WTC11 (cell line): ENCODE data around the gene CNTLN.

Experiments used
- GRHL2 ChIP-seq: fragments of 250-450 bp; sonication (Bioruptor Pico); IDR thresholded peaks from 2 replicates; pipeline ENCODE4 v1.8.0; 2022; ENCODE audit warnings: mild to moderate bottlenecking, moderate library complexity; ENCODE audit not compliant: insufficient replicate concordance, severe bottlenecking
- KAT7 ChIP-seq: sonication (generic); formaldehyde crosslinking; IDR thresholded peaks from 2 replicates; pipeline ENCODE4 v1.8.1; 2023; ENCODE audit warnings: missing genetic modification reagents, mild to moderate bottlenecking, borderline replicate concordance
- SP1 ChIP-seq: sonication (generic); formaldehyde crosslinking; conservative IDR thresholded peaks from 2 replicates; pipeline ENCODE4 v1.8.1; 2022; ENCODE audit warnings: missing genetic modification reagents
- ZNF138 ChIP-seq: sonication (generic); formaldehyde crosslinking; conservative IDR thresholded peaks from 2 replicates; pipeline ENCODE4 v1.8.1; 2022; ENCODE audit warnings: mild to moderate bottlenecking, moderate library complexity, missing genetic modification reagents
- ZNF671 ChIP-seq: fragments of 250-450 bp; sonication (Bioruptor Pico); IDR thresholded peaks from 2 replicates; pipeline ENCODE4 v1.8.0; 2021; ENCODE audit warnings: mild to moderate bottlenecking
- TF ChIP-seq, protein P1 (sequence below): sonication (generic); formaldehyde crosslinking; IDR thresholded peaks from 2 replicates; pipeline ENCODE4 v1.8.0; 2023; ENCODE audit warnings: missing genetic modification reagents, mild to moderate bottlenecking, borderline replicate concordance
- TF ChIP-seq, protein P2 (sequence below): sonication (generic); formaldehyde crosslinking; conservative IDR thresholded peaks from 2 replicates; pipeline ENCODE4 v1.8.1; 2022; ENCODE audit warnings: mild to moderate bottlenecking, missing genetic modification reagents
- TF ChIP-seq, protein P3 (sequence below): fragments of 200-600 bp; IDR thresholded peaks from 2 replicates; pipeline ENCODE4 v1.8.0; 2022; ENCODE audit warnings: antibody characterized with exemption
- TF ChIP-seq, protein P4 (sequence below): sonication (generic); formaldehyde crosslinking; conservative IDR thresholded peaks from 2 replicates; pipeline ENCODE4 v1.8.1; 2023; ENCODE audit warnings: mild to moderate bottlenecking, low read depth, missing genetic modification reagents, moderate library complexity

DNA sequence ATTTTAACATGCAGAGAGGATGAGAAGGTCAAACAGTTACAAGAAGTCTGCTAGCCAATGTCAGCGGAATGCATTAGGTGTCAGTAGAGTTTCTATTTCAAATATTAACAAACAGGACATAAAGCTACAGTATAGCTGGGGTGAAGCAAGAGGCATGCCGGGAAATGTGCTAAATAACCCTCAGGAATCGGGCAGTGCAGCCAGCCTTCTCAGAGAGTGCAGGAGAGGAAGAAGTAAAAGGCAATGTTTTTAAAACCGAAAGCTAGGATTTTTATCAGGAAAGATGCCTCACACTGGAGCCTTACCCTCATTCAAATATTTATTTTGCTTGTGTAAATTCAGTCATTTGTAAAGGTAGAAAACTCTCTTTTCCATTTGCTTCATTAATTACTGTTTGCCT is 384.9 kb downstream of the CNTLN start:
- TF ChIP-seq ZNF671 (CRISPR knock-in tag) (no peak), GRHL2 (CRISPR knock-in tag) (no peak), ZNF138 (CRISPR knock-in tag) (no peak), KAT7 (CRISPR knock-in tag) (no peak), SP1 (CRISPR knock-in tag) (no peak)
- TF ChIP-seq, protein P1, sequence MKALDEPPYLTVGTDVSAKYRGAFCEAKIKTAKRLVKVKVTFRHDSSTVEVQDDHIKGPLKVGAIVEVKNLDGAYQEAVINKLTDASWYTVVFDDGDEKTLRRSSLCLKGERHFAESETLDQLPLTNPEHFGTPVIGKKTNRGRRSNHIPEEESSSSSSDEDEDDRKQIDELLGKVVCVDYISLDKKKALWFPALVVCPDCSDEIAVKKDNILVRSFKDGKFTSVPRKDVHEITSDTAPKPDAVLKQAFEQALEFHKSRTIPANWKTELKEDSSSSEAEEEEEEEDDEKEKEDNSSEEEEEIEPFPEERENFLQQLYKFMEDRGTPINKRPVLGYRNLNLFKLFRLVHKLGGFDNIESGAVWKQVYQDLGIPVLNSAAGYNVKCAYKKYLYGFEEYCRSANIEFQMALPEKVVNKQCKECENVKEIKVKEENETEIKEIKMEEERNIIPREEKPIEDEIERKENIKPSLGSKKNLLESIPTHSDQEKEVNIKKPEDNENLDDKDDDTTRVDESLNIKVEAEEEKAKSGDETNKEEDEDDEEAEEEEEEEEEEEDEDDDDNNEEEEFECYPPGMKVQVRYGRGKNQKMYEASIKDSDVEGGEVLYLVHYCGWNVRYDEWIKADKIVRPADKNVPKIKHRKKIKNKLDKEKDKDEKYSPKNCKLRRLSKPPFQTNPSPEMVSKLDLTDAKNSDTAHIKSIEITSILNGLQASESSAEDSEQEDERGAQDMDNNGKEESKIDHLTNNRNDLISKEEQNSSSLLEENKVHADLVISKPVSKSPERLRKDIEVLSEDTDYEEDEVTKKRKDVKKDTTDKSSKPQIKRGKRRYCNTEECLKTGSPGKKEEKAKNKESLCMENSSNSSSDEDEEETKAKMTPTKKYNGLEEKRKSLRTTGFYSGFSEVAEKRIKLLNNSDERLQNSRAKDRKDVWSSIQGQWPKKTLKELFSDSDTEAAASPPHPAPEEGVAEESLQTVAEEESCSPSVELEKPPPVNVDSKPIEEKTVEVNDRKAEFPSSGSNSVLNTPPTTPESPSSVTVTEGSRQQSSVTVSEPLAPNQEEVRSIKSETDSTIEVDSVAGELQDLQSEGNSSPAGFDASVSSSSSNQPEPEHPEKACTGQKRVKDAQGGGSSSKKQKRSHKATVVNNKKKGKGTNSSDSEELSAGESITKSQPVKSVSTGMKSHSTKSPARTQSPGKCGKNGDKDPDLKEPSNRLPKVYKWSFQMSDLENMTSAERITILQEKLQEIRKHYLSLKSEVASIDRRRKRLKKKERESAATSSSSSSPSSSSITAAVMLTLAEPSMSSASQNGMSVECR (CRISPR knock-in tag): no peak
- TF ChIP-seq, protein P2, sequence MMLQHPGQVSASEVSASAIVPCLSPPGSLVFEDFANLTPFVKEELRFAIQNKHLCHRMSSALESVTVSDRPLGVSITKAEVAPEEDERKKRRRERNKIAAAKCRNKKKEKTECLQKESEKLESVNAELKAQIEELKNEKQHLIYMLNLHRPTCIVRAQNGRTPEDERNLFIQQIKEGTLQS (CRISPR knock-in tag): no peak
- TF ChIP-seq, protein P3, sequence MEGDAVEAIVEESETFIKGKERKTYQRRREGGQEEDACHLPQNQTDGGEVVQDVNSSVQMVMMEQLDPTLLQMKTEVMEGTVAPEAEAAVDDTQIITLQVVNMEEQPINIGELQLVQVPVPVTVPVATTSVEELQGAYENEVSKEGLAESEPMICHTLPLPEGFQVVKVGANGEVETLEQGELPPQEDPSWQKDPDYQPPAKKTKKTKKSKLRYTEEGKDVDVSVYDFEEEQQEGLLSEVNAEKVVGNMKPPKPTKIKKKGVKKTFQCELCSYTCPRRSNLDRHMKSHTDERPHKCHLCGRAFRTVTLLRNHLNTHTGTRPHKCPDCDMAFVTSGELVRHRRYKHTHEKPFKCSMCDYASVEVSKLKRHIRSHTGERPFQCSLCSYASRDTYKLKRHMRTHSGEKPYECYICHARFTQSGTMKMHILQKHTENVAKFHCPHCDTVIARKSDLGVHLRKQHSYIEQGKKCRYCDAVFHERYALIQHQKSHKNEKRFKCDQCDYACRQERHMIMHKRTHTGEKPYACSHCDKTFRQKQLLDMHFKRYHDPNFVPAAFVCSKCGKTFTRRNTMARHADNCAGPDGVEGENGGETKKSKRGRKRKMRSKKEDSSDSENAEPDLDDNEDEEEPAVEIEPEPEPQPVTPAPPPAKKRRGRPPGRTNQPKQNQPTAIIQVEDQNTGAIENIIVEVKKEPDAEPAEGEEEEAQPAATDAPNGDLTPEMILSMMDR: no peak
- TF ChIP-seq, protein P4, sequence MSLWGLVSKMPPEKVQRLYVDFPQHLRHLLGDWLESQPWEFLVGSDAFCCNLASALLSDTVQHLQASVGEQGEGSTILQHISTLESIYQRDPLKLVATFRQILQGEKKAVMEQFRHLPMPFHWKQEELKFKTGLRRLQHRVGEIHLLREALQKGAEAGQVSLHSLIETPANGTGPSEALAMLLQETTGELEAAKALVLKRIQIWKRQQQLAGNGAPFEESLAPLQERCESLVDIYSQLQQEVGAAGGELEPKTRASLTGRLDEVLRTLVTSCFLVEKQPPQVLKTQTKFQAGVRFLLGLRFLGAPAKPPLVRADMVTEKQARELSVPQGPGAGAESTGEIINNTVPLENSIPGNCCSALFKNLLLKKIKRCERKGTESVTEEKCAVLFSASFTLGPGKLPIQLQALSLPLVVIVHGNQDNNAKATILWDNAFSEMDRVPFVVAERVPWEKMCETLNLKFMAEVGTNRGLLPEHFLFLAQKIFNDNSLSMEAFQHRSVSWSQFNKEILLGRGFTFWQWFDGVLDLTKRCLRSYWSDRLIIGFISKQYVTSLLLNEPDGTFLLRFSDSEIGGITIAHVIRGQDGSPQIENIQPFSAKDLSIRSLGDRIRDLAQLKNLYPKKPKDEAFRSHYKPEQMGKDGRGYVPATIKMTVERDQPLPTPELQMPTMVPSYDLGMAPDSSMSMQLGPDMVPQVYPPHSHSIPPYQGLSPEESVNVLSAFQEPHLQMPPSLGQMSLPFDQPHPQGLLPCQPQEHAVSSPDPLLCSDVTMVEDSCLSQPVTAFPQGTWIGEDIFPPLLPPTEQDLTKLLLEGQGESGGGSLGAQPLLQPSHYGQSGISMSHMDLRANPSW (CRISPR knock-in tag): no peak
